ENCODE results near the gene XKRX.

XKRX gene

GRCh38 chrX:100928660-100929613 lies at the start of gene XKRX:
TSS of gene XKRX (minus strand) at chrX:100928917. CDS start at chrX:100928304, 613 bp downstream.
- DNase-seq (ENCODE audit: low spot score), result peak; percentile 24

GRCh38 chrX:100976211-100976610 lies 47.5 kb upstream of the XKRX start:
- DNase-seq (ENCODE audit: low spot score), result no peak

- DNase-seq (ENCODE audit: low spot score), result no peak
Measured at GRCh38 chrX:100975212-100975611, 46.5 kb upstream of the XKRX start.

- DNase-seq (ENCODE audit: low spot score), result no peak
Measured at GRCh38 chrX:100973411-100973810, 44.7 kb upstream of the XKRX start.

- no peak for DNase-seq (ENCODE audit: low spot score)
Measured at GRCh38 chrX:100969936-100970335, 41.2 kb upstream of the XKRX start.

- DNase-seq (ENCODE audit: low spot score), result no peak
Measured at GRCh38 chrX:100969408-100969807, 40.7 kb upstream of the XKRX start, which contains the start of gene ARL13A. TSS of gene ARL13A (plus strand) at chrX:100969708. CDS start at chrX:100973690, 3,982 bp downstream.

GRCh38 chrX:100964362-100964761 lies 35.6 kb upstream of the XKRX start:
- DNase-seq (ENCODE audit: low spot score), result no peak

- no peak for DNase-seq (ENCODE audit: low spot score)
Measured at GRCh38 chrX:100962811-100963210, 34.1 kb upstream of the XKRX start.

- no peak for DNase-seq (ENCODE audit: low spot score)
Measured at GRCh38 chrX:100948557-100948956, 19.8 kb upstream of the XKRX start.

- no peak for DNase-seq (ENCODE audit: low spot score)
Measured at GRCh38 chrX:100946299-100946927, 17.7 kb upstream of the XKRX start.

- no peak for DNase-seq (ENCODE audit: low spot score)
Measured at GRCh38 chrX:100944601-100945000, 15.9 kb upstream of the XKRX start.

- no peak for DNase-seq (ENCODE audit: low spot score)
Measured at GRCh38 chrX:100939333-100939732, 10.6 kb upstream of the XKRX start.

- no peak for DNase-seq (ENCODE audit: low spot score)
Measured at GRCh38 chrX:100935767-100936166, 7.0 kb upstream of the XKRX start.

GRCh38 chrX:100931925-100932285 lies 3.2 kb upstream of the XKRX start:
- DNase-seq (ENCODE audit: low spot score), result no peak

GRCh38 chrX:100931218-100931924 lies 2.7 kb upstream of the XKRX start:
- no peak for DNase-seq (ENCODE audit: low spot score)

- DNase-seq (ENCODE audit: low spot score), result no peak
Measured at GRCh38 chrX:100926453-100926852, 2.3 kb downstream of the XKRX start.

- no peak for DNase-seq (ENCODE audit: low spot score)
Measured at GRCh38 chrX:100924375-100924774, 4.3 kb downstream of the XKRX start.

GRCh38 chrX:100915562-100915961 lies 13.2 kb downstream of the XKRX start:
- no peak for DNase-seq (ENCODE audit: low spot score)

- DNase-seq (ENCODE audit: low spot score), result no peak
Measured at GRCh38 chrX:100913111-100913510, 15.6 kb downstream of the XKRX start.

- DNase-seq (ENCODE audit: low spot score), result no peak
Measured at GRCh38 chrX:100911731-100912130, 17.0 kb downstream of the XKRX start.

- no peak for DNase-seq (ENCODE audit: low spot score)
Measured at GRCh38 chrX:100905620-100906019, 23.1 kb downstream of the XKRX start.

- no peak for DNase-seq (ENCODE audit: low spot score)
Measured at GRCh38 chrX:100904433-100904832, 24.3 kb downstream of the XKRX start.

Measured in CD4-positive, alpha-beta T cell treated with Interleukin-2 at 100 ng/mL for 4 hours (primary cell).